NCI-H748 treated with DMSO at 0.1 percent for 48 hours (cell line): Measurements from ENCODE around the gene RHOF.
"Not testable (repeated sequence)": the region's sequence is repeated elsewhere in the genome, so short reads cannot be mapped to it uniquely, and the experiment has no call there.

Source experiments
- DNase-seq: peaks from one replicate; lab custom pipeline; 2025; lab: John Stamatoyannopoulos, UW

Gene RHOF

DNA sequence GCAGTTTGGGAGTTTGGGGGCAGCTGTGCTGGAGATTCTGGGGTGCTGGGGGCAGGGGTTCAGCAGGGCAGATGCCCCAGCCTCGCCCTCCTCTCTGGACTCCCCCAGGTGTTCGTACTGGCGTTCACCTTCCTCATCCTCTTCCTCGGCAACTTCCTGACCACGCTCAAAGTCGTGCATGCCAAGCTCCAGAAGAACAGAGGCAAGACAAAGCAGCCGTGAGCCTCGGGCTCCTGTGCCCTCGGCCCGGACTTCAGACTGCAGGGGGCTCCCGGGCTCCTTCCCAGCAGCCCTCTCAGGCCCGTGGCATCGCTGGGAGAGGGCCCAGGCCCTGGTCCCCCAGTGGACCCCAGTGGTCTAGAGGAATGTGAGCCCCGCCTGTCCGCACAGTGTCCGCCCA is 18.0 kb downstream of the RHOF start:
- no peak for DNase-seq

DNA sequence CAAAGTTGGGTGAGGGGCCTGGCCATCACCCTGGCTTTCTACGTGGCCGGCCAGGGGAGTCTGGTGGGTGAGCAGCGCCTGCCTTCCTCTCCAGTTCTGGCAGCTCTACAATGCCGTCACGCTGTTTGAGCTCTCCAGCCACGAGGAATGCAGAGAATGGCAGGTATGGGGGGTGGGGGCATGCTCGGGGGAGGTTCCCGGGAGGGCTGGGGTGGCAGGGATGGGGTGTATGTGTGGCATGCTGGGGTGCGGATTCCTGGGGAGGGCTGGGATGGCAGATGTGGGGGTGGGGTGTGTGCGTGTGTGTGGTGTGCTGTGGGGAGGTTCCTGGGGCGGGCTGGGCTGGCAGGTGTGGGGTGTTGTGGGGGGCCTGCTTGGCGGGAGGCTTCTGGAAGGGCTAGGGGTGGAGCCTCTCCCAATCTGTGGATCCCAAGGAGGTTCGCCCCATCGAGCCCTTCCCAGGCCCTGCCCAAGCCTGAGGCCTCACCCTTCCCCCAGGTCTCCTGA is 18.5 kb downstream of the RHOF start:
- no peak for DNase-seq

DNA sequence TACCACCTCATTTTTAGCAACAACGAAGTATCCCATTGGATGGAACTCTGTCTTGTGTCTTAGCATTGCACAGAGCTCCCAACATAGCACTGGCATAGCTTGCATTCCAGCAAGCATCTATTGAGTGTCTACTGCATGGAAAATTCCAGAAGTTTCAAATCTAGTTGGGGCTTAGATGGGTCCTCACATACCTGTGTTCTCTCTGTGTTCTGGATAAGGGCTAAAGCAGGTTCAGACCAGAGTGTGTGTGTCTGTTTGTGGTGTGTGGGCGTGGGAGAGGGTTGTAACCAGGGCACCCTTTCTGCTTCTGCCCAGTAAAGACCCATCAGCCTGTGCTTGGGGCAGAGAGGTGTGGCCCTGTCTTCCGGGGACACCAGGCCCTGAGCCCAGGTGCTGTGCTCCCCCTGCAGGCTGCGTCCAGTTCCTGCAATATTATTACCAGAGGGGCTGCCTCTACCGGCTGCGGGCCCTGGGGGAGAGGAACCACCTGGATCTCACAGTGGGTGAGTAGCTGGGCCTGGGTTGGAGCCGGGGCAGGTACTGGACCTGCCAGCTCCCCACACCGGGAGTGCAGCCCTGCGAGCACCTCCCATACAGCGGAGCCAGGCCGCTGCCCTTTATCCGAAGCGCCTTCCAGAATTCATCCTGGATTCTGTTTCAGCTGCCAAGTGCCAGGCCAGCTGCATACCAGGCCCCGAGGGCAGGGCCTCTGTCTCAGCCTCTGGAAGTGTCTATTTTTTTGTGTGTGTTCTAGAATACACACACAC is 20.3 kb downstream of the RHOF start:
- peak; percentile 15 for DNase-seq

DNA sequence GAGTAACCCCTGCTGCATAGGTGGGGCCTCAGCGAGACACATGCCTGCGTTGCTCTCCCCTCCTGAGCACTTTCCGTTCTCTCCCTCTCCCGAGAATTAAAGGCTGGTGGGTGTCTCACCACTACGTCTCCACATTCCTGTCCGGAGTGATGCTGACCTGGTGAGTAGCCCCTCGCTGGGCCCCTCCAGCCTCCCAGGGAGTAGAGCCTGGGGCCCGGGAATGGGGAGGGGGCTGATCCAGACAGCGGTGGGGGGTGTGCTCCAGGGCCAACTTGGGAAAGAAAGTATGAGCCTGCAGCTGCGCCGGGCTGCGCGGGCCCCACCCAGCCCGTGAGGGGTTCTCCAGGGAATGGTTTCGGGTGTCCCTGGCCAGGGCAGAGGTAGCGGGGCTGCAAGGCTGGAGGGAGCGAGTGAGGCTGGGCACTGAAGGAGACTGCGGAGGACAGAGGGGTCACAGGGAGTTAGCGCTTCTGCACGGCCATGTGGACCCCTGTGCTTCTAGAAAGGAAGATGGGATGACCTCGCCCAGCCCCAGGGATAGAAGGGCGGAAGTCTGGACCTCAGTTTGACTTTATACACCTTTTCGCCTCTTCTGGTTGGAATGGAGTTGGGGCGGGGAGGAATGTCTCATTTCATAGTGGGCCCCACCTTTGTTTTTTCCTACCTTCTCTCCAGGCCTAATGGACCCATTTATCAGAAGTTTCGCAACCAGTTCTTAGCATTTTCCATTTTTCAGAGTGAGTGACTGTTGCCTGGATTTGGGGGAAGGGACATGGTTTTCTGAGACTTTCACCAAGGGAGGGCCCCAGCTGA is 22.5 kb downstream of the RHOF start:
- no peak for DNase-seq

DNA sequence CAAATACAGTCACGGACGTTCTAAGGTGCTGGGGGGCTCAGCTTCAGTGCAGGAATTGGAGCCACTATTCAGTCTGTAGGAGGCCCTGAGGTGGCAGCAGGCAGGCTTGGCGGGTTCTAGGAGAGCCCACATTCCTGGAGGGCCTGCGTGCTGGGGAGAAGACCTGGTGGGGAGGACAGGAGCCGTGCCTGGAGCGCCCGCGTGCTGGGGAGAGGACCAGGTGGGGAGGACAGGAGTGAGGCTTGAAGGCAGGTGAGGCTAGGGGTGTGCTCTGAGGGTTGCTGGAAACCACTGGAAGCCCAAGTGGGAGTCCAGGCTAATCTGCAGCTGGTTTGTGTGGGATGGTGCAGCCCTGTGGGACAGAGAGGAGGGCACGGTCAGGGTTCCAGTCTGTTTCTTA is 23.1 kb downstream of the RHOF start:
- no peak for DNase-seq

DNA sequence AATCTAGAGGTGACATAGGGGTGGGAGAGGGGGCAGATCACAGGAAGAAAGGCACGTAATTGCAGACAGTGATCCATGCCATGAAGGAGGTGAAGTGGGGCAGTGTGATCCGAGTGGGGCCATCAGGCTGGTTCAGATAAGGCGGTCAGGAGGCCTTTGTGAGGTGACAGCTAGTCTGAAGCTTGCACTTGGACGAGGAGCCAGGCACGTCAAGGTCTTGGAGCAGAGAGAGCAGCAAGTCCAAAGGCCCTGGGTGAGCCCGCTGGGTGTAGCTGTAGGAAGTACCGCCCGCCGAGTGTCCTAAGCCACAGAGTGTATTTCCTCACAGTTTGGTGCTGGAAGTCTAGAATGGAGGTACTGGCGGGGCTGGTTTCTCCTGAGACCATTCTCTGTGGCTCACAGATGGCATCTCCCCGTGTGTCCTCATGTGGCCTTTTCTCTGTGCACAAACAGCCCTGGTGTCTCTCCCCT is 23.6 kb downstream of the RHOF start:
- no peak for DNase-seq

DNA sequence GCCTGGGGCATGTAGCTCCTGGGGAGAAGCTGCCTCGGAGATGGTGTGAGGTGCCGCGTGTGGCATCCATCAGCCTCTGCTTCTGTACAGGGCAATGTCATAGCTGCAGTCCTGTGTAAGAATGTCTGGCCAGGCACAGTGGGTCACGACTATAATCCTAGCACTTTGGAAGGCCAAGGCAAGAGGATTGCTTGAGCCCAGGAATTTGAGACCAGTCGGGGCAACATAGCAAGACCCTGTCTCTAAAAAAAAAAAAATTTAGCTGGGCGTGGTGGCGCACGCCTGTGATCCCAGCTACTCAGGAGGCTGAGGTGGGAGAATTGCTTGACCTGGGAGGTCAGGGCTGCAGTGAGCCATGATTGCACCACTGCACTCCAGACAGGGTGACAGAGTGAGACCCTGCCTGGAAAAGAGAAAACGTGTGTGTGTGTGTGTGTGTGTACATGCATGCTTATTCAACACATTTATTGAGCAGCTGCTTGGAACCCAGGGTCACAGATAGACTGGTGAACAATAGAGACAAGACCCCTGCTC is 24.1 kb downstream of the RHOF start:
- no peak for DNase-seq

DNA sequence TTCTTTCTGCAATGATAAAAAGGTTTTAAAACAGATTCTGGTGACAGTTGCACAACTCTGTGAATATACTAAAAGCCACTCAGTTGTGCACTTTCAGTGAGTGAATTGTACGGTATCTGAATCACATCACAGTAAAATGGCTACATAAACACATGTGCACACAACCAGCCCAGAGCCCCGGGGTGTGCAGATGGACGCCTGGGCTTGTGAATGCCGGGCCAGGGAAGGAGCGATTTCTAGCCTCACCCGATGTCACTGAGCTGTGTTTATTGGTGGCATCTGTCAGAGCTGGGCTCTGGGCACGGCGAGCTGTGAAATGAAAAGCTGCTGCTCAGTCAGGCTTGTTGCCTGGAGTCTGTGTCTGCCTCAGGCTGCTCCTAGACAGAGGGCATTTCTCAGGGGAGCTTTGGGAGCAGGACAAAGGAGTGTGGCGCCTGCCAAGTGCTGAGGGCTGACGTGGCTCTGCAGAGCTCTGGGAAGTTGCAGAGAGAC is 25.9 kb downstream of the RHOF start:
- DNase-seq, result no peak

DNA sequence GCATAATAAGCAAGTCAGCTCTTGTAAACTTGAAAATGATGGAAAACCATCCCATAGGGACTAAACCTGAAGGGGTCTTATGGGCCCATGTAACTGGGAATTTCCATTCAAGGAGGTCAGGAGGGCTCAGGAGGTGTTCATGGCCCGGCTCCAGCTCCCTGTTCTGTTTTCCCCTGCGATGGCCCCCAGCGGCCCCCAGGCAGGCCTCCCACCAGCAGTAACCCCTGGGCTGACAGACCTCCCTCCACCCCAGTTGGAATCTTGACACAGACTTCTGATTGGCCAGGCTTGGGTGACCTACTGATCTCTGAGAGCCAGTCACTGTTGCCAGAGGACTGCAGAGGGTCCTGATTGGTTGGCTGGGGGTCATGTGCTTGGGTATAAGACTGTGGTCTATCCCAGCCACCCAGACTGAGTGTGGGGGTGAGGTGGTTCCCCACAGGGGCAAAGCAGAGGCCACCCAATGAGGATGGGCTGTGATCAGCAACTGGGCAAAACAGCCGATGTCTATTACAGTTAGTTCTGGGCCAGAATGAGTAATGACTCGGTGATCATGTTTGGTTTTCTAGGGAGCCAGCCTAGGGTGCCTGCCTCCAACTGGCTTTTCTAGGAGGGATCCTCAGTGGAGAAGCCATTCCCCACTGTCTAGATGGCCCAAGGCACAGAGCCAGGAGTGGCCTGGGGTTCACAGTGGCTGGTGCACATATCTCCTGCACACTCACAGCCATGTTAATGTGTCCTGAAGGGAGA is 27.0 kb downstream of the RHOF start:
- DNase-seq, result no peak

DNA sequence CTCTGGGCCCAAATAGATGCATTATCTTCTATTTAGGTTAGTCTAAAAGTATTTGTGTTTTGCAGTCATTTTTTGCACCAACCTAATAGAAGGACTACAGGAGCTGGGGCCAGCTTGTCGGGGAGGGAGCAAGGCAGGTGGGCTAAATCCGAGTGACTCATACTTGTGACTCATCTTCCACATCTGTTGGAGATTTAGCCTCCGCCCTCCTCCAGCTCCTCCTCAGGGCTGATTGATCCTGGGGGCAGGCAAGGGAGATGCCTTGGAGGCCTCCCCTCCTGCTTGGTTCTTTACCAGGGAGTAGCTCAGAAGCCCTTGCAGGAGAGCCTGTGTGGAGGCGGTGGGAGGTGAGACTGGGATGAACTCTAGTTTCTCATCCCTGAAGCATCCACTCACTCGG is 27.9 kb downstream of the RHOF start:
- no peak for DNase-seq

DNA sequence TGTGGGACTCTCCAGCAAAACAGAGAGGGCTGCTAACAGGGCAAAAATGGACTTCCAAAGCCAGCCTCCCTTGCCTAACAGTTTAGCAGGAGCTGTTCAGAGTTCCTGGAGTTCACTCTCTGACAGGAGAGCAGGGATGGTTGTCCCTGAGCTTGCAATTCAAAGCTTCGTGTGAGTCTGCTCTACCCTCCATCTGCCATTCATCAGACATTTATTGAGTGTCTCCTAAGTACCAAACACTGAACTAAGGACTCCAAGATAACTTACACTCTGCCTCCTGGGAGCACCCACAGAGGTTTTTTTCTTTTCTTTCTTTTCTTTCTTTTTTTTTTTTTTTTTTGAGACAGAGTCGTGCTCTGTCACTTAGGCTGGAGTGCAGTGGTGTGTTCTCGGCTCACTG is 28.7 kb downstream of the RHOF start:
- DNase-seq, result no peak

DNA sequence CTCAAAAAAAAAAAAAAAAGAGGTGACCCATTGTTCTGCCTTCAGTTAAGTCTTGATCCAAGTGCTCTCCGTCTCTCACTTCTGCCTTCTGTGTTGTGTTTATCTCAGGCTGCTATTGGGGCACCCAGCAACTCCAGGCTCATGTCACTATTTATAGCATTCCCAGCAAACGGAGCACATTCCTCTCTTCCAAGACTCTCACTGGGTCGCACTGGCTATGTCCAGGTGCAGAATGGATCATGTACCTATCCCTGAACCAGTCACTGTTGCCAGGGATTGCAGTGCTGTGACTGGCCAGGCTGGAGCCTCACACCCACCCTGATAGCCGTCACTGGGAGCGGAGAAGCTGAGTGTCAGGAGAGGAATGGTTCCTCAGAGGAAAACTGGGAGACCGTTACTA is 31.2 kb downstream of the RHOF start:
- DNase-seq, result no peak

DNA sequence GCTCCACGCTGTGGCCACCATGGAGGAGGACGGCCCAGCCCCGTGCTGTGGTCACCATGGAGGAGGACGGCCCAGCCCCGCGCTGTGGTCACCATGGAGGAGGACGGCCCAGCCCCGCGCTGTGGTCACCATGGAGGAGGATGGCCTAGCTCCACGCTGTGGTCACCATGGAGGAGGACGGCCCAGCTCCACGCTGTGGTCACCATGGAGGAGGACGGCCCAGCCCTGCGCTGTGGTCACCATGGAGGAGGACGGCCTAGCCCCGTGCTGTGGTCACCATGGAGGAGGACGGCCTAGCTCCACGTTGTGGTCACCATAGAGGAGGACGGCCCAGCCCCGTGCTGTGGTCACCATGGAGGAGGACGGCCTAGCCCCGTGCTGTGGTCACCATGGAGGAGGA is 35.0 kb downstream of the RHOF start:
- not testable (repeated sequence) for DNase-seq

DNA sequence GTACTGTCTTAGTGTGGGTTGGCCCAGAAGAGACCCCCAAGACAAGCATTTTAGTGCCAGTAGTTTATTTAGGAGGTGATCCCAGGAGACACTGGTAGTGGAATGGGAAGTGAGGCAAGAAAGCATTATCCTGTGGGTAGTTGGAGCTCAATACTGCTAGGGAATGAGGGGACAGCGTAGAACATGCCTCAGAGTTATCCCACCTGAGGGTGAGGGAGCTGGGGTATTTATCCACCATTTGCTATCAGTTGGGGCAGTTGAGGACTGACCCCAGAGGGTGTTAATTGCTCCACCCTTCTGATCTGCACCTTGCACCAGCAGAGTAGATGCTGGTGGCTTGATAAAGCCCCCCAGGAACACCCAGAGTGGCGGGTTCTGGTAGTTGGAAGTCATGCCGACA is 37.9 kb downstream of the RHOF start:
- no peak for DNase-seq

DNA sequence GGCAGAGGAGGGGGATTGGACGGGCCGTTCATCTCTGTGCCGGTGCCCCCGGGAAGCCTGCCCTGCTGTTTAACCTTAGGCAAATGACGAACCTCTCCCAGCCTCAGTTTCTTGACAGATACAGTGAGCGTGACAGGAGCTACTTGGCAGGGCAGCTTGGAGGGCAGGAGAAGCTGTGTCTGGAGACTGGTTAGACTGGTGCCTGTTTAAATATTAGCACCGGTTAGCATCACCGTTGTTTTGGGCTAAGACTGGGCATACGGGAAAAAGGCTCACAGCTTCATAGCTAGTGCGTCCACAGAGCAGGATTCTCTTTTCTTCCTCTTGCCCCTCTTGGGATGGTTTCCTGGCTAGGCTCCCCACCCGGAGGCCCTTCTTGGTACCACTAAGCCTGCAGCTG is 38.7 kb downstream of the RHOF start:
- no peak for DNase-seq

DNA sequence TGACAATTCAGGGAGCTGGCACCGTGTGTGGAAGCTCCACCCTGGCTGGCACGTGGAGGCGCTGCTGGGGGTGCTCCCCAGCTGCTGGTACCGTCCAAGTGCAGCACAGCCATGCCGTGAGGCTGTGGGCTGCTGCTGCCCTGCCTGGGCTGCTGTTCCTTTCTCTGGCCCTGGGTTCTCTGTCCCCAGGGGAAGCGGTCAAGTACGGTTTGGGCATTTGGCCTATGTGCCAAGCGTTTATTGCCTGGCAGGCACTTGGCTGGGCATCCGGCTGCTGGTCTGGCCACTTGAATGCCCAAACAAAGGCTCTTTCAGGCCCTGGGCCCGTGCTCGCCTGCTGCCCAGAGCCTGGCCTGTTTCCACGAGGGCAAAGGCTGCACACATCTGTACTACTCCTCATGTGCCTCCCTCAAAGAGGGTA is 39.6 kb downstream of the RHOF start:
- no peak for DNase-seq

DNA sequence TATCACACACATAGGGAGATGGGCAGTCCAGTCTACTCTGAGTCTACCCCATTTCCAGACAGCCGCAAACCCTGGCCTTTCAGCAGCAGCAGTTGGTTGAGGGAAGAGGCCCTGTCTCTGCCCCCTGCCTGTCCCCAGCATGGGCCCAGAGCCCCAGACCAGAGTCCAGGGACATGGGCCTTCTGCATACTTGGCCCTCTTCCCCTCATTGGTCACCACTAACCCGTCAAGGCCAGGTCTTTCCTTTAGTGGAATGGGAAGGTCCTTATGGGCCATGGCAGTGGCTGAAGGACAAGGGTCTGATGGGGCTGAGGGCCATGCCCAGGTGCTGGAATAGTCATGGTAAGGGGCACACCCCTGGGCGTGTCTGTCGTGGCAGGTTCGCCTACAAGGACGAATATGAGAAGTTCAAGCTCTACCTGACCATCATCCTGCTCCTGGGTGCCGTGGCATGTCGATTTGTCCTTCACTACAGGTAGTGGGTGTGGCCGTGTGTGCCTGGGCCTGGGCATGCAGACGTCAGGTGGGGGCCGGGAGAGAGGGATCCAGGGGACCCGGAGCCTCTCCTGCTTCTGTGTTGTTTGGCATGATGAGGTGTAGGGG is 41.6 kb downstream of the RHOF start:
- no peak for DNase-seq

DNA sequence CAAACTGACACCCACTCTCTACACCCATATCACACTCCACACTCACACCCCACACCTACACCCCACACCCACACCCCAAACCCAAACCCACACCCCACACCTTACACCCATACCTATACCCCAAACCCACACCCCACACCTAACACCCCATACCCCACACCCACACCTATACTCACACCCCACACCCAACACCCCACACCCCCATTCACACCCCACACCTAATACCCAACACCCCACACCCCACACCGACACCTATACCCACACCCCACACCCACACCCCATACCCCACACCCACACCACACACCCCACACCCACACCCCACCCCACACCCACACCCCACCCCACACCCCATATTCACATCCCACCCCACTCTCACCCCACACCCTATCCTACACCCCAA is 42.5 kb downstream of the RHOF start:
- no peak for DNase-seq

DNA sequence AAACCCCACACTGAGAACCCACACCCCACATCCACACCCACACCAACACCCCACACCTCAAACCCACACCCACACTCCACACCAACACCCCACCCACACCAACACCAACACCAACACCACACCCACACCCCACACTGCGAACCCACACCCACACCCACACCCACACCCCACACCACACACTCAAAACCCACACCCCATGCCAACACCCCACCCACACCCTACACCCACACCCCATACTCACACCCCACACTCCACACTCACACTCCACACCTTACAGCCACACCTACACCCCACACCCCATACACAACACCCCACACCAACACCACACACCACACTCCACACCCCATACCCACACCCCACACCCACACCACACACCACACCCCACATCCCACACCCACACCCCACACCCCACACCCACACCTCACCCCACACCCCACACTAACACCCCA is 43.0 kb downstream of the RHOF start:
- no peak for DNase-seq

DNA sequence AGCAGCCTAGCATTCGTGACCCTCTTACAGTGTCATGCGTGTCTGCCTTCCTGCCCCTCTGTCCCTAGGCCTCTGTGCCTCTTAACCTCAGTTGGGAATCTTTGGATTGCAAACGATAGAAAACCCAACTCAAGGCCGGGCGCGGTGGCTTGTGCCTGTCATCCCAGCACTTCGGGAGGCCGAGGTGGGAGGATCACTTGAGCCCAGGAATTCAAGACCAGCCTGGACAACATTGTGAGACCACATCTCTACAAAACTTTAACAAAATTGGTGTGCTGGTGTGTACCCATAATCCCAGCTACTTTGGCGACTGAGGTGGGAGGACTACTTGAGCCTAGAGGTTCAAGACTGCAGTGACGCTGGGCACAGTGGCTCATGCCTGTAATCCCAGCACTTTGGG is 44.2 kb downstream of the RHOF start:
- DNase-seq, result no peak

DNA sequence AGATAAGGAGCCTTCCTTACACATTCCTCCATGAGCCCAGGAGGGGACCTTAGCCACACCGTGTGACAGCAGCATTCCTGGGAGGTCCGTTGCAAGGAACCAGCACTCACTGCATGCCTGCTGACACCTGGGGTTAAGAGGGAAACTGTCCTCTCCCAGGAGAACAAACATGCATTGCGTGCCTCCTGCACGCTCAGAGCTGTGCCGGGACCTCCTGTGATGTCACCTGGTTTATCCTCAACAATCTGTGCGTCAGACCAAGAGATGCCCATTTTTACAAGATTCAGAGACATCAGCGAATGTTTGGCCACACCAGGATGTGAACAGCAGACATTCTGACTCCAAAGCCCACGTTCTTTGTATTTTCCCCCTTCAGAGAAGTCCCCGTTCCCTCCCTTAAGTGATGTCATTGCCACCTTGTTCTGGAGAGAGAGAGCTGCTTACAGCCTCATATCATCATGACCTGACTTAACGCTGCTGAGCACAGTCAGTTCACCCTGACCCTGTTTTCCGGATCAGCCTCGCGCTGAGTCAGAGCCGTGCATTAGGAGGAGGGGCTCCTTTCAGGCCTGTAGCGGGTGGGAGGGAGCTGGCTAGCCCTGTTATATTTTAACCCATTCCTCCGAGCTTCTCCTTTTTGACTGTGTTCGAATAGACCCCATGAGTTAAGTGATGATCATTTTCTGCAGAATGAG is 44.8 kb downstream of the RHOF start:
- DNase-seq, result no peak
